ENCODE measurements around the gene C2CD2L.
"Not testable (repeated sequence)": the region's sequence is repeated elsewhere in the genome, so short reads cannot be mapped to it uniquely, and the experiment has no call there.

The C2CD2L gene

GRCh38 chr11:119106564-119107537 is at the start of gene C2CD2L:
TSS of gene C2CD2L (plus strand) at chr11:119107344. CDS start at chr11:119107742, 398 bp downstream.
- DNase-seq = peak; percentile 94

DNA sequence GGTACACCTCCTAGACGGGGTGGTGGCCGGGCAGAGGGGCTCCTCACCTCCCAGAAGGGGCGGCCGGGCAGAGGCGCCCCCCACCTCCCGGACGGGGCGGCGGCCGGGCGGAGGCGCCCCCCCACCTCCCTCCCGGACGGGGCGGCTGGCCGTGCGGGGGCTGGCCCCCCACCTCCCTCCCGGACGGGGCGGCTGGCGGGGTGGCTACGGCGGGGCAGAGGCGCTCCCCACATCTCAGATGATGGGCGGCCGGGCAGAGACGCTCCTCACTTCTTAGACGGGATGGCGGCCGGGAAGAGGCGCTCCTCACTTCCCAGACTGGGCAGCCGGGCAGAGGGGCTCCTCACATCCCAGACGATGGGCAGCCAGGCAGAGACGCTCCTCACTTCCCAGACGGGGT is 48.0 kb upstream of the C2CD2L start:
- DNase-seq = not testable (repeated sequence)

- no peak for DNase-seq
Observed at GRCh38 chr11:119061256-119061655, 45.9 kb upstream of the C2CD2L start.

- no peak for DNase-seq
Observed at GRCh38 chr11:119062779-119063178, 44.4 kb upstream of the C2CD2L start.

GRCh38 chr11:119065369-119065768 is 41.8 kb upstream of the C2CD2L start:
- DNase-seq = no peak

DNA sequence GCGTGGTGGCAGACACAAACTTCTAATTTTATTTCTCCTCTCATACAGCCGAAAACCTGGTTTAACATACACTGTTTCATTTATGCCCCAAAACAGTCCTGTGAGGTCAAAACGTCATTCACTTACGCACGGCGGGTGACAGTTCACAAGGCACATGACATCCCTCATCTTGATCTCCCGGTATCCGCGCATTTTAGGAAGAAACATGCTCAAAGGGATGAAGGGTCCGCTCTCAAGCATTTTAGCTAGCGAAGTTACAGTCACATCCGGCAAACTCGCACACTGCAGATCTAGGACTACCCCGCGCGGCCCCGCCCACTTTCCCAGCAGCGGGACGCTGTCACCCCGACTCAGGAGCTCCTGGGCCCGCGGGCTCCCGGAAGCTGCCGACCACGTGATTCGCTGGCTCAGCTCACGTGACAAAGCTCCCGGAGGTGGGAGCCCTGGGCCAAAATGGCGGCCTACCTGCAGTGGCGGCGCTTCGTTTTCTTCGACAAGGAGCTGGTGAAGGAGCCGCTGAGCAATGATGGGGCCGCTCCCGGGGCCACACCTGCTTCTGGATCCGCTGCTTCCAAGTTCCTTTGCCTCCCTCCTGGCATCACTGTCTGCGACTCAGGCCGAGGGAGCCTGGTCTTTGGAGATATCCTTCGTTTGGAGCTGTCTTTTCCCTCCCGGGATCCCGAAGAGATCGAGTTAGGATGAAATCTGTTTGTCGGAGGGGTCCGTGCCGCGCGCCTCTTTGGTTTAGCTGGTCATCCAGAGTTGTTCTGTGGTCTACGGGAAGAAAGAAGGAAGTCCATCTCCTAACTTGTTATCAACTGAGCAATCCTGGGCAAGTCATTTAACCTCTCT is 39.5 kb upstream of the C2CD2L start, which contains the start of gene VPS11:
Gene VPS11, plus strand, starts transcription at position 448 of the 852 bp plus-strand sequence. Its CDS starts 6 bp downstream, at position 454.
- DNase-seq = peak; percentile 93

DNA sequence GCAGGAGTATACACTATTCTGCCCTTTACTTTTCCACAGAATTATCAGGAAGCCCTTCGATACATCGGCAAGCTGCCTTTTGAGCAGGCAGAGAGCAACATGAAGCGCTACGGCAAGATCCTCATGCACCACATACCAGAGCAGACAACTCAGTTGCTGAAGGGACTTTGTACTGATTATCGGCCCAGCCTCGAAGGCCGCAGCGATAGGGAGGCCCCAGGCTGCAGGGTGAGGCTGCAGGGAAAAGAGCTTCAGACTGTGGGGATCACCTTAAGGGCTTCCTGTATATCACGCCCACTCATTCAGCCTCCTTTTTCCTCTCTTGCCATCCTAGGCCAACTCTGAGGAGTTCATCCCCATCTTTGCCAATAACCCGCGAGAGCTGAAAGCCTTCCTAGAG is 29.3 kb upstream of the C2CD2L start:
- no peak for DNase-seq

DNA sequence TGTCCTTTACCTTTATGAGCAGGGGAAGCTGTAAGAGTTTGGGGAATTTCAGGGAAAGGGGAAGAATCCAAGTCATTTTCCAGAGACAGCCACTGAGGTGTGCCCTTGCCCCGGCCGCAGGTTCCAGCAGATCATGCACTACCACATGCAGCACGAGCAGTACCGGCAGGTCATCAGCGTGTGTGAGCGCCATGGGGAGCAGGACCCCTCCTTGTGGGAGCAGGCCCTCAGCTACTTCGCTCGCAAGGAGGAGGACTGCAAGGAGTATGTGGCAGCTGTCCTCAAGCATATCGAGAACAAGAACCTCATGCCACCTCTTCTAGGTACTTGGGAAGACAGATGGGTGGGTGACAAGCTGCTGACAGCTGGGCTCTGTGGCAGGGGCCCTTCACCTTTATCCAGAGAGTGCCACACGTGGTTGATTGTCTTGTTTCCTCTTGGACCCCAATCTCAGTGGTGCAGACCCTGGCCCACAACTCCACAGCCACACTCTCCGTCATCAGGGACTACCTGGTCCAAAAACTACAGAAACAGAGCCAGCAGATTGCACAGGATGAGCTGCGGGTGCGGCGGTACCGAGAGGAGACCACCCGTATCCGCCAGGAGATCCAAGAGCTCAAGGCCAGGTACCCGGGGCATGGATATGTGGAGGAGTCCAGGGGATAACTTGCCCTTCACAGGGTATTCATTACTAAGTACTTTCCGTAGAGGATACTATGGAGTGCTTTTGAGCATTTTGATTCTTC is 28.3 kb upstream of the C2CD2L start:
- no peak for DNase-seq

- no peak for DNase-seq
Observed at GRCh38 chr11:119081682-119082260, 25.4 kb upstream of the C2CD2L start.

DNA sequence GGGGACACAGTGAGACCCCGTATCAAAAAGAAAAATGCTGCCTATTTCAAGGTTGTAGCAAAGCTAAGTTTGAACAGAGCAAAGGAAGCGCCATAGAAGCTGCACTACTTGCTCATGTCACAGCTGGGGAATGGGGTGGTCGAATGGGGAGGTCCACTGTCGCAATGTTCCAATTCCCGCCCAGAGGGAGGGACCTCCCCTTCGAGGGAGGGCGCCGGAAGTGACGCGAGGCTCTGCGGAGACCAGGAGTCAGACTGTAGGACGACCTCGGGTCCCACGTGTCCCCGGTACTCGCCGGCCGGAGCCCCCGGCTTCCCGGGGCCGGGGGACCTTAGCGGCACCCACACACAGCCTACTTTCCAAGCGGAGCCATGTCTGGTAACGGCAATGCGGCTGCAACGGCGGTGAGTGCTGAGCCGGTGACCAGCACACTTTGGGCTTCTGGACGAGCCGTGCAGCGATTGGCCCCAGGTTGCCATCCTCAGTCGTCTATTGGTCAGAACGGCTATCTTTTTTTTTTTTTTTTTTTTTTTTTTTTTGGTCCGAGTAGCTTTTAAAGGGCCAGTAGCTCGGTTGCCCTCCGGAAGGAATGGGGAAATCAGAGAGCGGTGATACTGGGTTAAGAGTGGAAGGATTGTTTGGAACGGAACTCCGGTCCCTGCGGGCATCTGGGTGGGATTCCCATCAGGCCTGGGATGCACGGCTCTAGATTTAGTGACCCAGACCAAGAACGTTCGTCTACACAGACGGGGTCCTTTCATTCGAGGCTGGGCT is 22.3 kb upstream of the C2CD2L start, which contains the start of gene HMBS:
Gene HMBS, plus strand, starts transcription at position 219 of the 774 bp plus-strand sequence. Its CDS starts 153 bp downstream, at position 372.
- peak; percentile 94 for DNase-seq

- DNase-seq = no peak
Observed at GRCh38 chr11:119085437-119085847, 21.7 kb upstream of the C2CD2L start.

- no peak for DNase-seq
Observed at GRCh38 chr11:119087123-119087522, 20.0 kb upstream of the C2CD2L start.

GRCh38 chr11:119087747-119088241 is 19.4 kb upstream of the C2CD2L start:
- DNase-seq = no peak

GRCh38 chr11:119088406-119088805 is 18.7 kb upstream of the C2CD2L start:
- no peak for DNase-seq

DNA sequence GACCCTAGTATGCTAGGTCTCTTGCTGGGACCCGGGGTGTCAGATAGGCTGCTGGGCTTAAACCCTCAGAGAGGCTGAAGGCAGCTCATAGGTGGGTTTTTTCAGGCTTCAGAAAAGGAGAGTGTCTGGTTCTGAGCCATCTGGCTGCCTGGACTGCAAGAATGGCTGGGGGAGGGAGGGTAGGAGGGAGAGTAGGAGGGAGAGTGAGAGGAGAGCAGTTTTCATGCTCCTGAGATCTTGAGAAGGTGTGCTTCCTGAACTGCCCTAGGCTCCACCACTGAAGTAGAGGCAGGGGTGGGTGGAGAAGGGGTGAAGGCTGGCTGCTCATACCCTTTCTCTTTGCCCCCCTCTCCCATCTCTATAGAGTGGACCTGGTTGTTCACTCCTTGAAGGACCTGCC is 17.8 kb upstream of the C2CD2L start:
- no peak for DNase-seq

DNA sequence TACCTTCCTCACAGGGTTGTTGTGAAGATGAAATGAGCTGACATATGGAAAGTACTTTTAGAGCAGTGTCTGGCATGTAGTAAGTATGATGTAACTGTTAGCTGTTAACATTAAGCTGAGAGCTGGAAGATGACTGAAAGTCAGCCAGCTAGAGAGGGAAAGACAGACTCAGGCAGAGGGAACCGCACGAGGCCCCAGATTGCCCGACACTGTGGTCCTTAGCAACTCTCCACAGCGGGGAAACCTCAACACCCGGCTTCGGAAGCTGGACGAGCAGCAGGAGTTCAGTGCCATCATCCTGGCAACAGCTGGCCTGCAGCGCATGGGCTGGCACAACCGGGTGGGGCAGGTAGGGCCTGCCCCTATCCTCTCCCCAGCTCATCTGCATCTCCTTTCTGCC is 16.0 kb upstream of the C2CD2L start:
- DNase-seq = no peak

DNA sequence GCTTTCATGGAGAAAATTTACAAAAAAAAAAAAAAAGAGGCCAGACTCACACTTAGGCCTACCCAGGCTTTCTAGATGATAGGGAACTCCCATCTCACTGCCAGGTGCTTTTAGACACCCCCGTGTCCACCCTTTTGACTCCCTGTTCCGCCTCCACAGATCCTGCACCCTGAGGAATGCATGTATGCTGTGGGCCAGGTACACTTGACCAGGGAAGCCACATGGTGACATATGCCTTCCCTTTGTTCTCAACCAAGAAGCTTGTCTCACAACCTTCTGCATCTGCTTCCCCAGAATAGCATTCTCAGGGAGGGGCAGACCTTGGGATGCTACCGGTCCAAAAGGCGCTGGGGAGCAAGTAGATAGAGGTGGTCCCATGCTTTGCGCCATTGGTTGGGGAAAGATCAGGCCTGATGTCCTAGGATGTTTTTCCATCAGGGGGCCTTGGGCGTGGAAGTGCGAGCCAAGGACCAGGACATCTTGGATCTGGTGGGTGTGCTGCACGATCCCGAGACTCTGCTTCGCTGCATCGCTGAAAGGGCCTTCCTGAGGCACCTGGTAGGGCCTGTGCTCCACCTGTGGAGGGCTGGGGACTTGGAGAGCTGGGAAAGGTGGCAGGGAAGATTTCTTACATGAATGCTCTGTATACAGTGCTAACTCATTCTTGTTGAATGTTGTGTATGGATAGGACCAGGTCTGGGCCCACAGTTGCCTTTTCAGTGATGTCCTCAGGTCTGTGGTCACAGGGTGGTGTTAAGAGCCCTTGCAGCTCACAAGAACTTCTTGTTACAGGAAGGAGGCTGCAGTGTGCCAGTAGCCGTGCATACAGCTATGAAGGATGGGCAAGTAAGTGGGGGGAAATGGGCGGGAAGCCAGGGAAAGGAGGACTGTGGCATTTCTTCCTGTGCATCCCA is 14.9 kb upstream of the C2CD2L start:
- DNase-seq = no peak

DNA sequence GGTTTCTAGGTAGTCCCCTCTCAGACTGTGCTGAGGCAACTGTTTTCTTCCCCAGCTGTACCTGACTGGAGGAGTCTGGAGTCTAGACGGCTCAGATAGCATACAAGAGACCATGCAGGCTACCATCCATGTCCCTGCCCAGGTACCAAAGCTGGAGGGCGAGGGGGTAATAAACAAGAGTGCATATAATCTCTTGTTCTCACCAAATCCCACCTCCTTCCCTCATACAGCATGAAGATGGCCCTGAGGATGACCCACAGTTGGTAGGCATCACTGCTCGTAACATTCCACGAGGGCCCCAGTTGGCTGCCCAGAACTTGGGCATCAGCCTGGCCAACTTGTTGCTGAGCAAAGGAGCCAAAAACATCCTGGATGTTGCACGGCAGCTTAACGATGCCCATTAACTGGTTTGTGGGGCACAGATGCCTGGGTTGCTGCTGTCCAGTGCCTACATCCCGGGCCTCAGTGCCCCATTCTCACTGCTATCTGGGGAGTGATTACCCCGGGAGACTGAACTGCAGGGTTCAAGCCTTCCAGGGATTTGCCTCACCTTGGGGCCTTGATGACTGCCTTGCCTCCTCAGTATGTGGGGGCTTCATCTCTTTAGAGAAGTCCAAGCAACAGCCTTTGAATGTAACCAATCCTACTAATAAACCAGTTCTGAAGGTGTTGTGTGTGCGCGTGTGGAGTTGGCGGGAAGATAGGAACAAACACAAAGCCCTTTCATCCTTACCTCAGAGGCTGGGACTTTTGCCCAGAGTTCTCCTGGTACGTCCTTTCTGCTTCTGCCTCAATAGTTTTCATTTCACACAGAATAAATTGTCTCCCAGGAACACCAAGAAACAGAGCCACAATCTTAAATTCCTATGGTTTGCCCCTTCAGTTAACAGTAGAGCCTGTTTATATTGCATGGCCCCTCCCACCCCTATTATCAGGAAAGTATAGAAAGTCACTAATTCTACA is 14.0 kb upstream of the C2CD2L start:
- peak; percentile 21 for DNase-seq
